Transverse colon (tissue), 4 donors: ENCODE results near the gene KIF5A.

Experiments
- EP300 ChIP-seq: sonication (generic); formaldehyde crosslinking; IDR thresholded peaks from one replicate; pipeline ENCODE4 v1.6.1; 2017; ENCODE audit warnings: antibody characterized with exemption, low read depth
- POLR2A ChIP-seq: fragments of 450-650 bp; IDR thresholded peaks from one replicate; pipeline ENCODE4 v1.6.1; 2016; ENCODE audit warnings: antibody characterized with exemption, mild to moderate bottlenecking, moderate library complexity
- POLR2AphosphoS5 ChIP-seq, 3 donors: sonication (generic); formaldehyde crosslinking; IDR thresholded peaks; one replicate each; pipeline ENCODE4 v1.6.1; 2016; ENCODE audit warnings: antibody characterized with exemption in 3 of 3
- TF ChIP-seq, protein P1 (sequence below), 5 experiments: fragments of 200-600 bp in 3 of 5; fragments of 450-650 bp in 2 of 5; sonication (generic) in 3 of 5; IDR thresholded peaks; 1 replicate in 2 of 5; 2 replicates in 3 of 5; pipeline ENCODE4 v1.5.1; 2016 to 2017; ENCODE audit warnings: antibody characterized with exemption in 5 of 5, inconsistent platforms in 3 of 5, mild to moderate bottlenecking in 2 of 5, moderate library complexity in 1 of 5

DNA sequence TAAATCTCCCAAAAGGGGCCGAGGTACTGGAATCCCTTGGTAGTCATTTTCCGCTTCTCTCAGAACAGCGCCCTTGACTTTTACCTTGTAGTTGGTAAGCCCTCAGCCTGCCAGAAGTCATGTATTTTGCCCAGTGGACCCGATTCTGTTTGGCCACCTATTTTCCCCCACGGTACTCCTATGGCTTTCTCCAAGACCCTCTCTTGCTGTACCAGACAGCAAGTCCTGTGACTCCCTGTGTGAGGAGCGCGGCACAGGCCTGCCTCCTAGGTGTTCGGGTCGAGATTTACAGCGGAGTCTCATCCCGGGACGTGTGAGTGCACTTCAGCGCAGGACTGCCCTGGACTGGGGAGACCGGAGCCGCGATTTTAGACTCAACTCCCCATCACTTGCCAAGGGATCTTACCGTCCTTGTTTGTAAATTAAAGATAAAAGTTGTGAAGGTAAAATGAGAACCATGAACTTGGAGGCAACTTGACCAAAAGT, 28.3 kb upstream of the KIF5A start:
- TF ChIP-seq POLR2A = no peak
- TF ChIP-seq, protein P1, sequence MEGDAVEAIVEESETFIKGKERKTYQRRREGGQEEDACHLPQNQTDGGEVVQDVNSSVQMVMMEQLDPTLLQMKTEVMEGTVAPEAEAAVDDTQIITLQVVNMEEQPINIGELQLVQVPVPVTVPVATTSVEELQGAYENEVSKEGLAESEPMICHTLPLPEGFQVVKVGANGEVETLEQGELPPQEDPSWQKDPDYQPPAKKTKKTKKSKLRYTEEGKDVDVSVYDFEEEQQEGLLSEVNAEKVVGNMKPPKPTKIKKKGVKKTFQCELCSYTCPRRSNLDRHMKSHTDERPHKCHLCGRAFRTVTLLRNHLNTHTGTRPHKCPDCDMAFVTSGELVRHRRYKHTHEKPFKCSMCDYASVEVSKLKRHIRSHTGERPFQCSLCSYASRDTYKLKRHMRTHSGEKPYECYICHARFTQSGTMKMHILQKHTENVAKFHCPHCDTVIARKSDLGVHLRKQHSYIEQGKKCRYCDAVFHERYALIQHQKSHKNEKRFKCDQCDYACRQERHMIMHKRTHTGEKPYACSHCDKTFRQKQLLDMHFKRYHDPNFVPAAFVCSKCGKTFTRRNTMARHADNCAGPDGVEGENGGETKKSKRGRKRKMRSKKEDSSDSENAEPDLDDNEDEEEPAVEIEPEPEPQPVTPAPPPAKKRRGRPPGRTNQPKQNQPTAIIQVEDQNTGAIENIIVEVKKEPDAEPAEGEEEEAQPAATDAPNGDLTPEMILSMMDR (IDR thresholded peaks at IDR 0.05) = no peak
- TF ChIP-seq EP300 = no peak
- TF ChIP-seq POLR2AphosphoS5 (IDR thresholded peaks at IDR 0.05) = no peak
